IPS-20b (cell line): ENCODE data around the gene OVCH2.
"Not testable (repeated sequence)": the region's sequence is repeated elsewhere in the genome, so short reads cannot be mapped to it uniquely, and the experiment has no call there.

Source experiments
- H3K27ac ChIP-seq: one replicate; pipeline ENCODE4 v1.5.1; 2013; ENCODE audit warnings: low read length
- H3K27me3 ChIP-seq: 2 replicates; pipeline ENCODE4 v1.6.1; 2013; ENCODE audit warnings: mild to moderate bottlenecking, low read length, inconsistent platforms; ENCODE audit not compliant: insufficient read depth
- H3K36me3 ChIP-seq: 2 replicates; pipeline ENCODE4 v1.6.1; 2013; ENCODE audit warnings: low read depth, mild to moderate bottlenecking, inconsistent platforms, low read length, moderate library complexity; ENCODE audit not compliant: insufficient read depth
- H3K4me1 ChIP-seq: 2 replicates; pipeline ENCODE4 v1.6.1; 2013; ENCODE audit warnings: mild to moderate bottlenecking, control low read depth, inconsistent platforms, low read length, moderate library complexity; ENCODE audit not compliant: insufficient read depth
- H3K4me3 ChIP-seq: 2 replicates; pipeline ENCODE4 v1.5.1; 2013; ENCODE audit warnings: mild to moderate bottlenecking, low read length, inconsistent platforms
- H3K9ac ChIP-seq: 2 replicates; pipeline ENCODE4 v1.6.1; 2013; ENCODE audit warnings: low read depth, mild to moderate bottlenecking, inconsistent platforms, low read length, moderate library complexity
- H3K9me3 ChIP-seq: 2 replicates; pipeline ENCODE4 v1.6.1; 2013; ENCODE audit warnings: mild to moderate bottlenecking, low read depth, low read length, inconsistent platforms; ENCODE audit not compliant: insufficient read depth

The OVCH2 gene, protein sequence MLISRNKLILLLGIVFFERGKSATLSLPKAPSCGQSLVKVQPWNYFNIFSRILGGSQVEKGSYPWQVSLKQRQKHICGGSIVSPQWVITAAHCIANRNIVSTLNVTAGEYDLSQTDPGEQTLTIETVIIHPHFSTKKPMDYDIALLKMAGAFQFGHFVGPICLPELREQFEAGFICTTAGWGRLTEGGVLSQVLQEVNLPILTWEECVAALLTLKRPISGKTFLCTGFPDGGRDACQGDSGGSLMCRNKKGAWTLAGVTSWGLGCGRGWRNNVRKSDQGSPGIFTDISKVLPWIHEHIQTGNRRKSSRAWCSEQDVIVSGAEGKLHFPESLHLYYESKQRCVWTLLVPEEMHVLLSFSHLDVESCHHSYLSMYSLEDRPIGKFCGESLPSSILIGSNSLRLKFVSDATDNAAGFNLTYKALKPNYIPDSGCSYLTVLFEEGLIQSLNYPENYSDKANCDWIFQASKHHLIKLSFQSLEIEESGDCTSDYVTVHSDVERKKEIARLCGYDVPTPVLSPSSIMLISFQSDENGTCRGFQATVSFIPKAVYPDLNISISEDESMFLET

DNA sequence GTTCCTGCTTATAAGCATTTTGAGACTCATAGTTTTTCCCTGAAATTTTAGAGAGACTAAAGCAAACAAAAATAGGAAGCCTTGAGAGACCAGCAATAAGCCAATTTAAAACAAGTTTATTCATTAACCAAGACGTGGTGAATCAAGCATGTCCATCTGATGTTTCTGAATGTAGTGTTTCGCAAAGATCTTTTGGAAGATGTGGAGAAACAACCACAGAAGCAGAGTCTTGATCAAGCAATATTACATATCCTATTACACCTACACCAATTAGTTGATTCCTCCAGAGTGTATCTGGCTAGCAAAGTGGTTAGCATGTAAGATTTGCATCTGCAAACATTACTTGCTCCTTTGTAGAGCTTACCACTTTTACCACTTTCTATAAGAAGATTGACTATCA lies at the start of gene OVCH2:
TSS of gene OVCH2 (minus strand) at position 101 of the 400 bp plus-strand sequence. CDS start at position 18, 83 bp downstream.
- H3K4me1 ChIP-seq = no peaks in the 10 kb centered on the region
- H3K36me3 ChIP-seq = no peaks in the 10 kb centered on the region
- no peaks in the 10 kb centered on the region for H3K27me3 ChIP-seq
- no peak within 1 kb of the TSS for H3K9ac ChIP-seq
- no peak within 1 kb of the TSS for H3K27ac ChIP-seq
- H3K9me3 ChIP-seq = no peaks in the 10 kb centered on the region
- H3K4me3 ChIP-seq = no peak within 1 kb of the TSS

DNA sequence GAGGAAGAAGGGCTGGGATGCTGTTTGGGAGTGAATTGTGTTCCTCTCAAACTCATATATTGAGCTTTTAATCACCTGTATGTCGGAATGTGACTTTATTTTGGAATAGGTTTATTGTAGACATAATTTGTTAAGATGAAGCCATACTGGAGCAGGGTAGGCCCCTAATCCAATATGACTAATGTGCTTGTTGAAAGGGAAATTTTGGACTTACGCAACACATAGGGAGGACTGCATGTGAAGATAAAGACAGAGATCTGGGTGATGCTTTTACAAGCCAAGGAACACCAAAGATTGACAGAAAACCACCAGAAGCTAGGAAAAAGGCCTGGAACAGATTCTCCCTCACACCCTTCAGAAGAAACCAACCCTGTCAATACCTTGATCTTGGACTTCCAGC lies 43.2 kb upstream of the OVCH2 start:
- Histone ChIP-seq H3K27ac (no peak overlapping the region), H3K36me3 (no peaks in the 10 kb centered on the region), H3K27me3 (no peaks in the 10 kb centered on the region), H3K9ac (no peak overlapping the region), H3K4me3 (no peak overlapping the region), H3K4me1 (no peaks in the 10 kb centered on the region), H3K9me3 (no peaks in the 10 kb centered on the region)

DNA sequence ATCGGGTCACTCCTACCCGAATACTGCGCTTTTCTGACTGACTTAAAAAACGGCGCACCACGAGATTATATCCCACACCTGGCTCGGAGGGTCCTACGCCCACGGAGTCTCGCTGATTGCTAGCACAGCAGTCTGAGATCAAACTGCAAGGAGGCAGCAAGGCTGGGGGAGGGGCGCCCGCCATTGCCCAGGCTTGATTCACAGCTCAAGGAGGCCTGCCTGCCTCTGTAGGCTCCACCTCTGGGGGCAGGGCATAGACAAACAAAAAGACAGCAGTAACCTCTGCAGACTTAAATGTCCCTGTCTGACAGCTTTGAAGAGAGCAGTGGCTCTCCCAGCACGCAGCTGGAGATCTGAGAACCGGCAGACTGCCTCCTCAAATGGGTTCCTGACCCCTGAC lies 28.5 kb upstream of the OVCH2 start:
- H3K4me1 ChIP-seq, H3K36me3 ChIP-seq, H3K27ac ChIP-seq, H3K4me3 ChIP-seq, H3K9me3 ChIP-seq, H3K27me3 ChIP-seq, H3K9ac ChIP-seq: not testable (repeated sequence)

DNA sequence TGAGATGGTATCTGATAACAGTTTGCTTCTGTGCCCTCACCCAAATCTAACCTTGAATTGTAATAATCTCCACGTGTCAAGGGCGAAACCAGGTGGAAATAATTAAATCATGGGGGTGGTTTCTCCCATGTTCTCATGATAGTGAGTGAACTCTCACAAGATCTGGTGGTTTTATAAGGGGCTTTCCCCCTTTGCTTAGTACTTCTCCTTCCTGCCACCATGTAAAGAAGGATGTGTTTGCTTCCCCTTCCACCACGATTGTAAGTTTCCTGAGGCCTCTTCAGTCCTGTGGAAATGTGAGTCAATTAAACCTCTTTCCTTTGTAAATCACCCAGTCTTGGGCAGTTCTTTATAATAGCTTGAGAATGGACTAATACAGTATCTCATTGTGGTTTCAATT lies 8.5 kb upstream of the OVCH2 start:
- no peaks in the 10 kb centered on the region for H3K27me3 ChIP-seq
- no peak overlapping the region for H3K27ac ChIP-seq
- H3K4me1 ChIP-seq = no peaks in the 10 kb centered on the region

DNA sequence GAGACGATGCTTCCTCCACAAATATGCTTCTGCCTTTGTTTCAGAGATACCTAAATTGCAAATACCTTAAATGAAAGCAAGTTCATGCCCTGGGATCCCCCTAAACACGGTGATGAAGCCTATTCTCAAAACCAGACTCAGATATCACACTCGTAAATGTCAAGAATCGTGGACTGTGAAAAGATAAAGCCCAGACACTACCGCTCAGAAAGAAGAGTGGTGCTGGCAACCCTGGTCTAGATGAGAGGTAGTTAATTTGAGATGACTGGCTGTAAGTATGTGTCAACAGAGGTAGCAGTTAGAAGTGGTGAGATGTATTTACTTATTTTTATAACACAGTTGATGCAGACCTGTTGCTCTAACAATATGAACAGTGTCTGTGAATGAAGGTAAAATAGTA lies 2.5 kb downstream of the OVCH2 start:
- Histone ChIP-seq H3K36me3 (no peaks in the 10 kb centered on the region), H3K4me3 (no peak overlapping the region), H3K27me3 (no peaks in the 10 kb centered on the region), H3K27ac (no peak overlapping the region), H3K9ac (no peak overlapping the region), H3K9me3 (no peaks in the 10 kb centered on the region), H3K4me1 (no peaks in the 10 kb centered on the region)

More for the DNA sequence above, 8.5 kb upstream of the OVCH2 start:
- Histone ChIP-seq H3K9ac (no peak overlapping the region), H3K4me3 (no peak overlapping the region), H3K36me3 (no peaks in the 10 kb centered on the region), H3K9me3 (no peaks in the 10 kb centered on the region)

DNA sequence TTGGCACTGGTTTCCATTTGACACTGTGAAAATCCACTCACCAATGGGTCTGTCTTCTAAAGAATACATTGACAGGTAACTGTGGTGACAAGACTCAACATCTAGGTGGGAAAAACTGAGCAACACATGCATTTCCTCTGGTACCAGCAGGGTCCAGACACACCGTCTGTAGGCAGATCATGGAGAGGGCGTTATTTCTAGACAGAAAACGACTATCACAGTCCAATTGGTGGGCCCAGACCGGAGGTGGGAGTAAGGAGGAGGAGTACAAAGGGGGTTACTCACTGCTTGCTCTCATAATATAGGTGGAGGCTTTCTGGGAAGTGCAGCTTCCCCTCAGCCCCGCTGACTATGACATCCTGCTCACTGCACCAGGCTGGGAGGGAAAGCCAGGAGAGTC lies 9.9 kb downstream of the OVCH2 start:
- no peaks in the 10 kb centered on the region for H3K36me3 ChIP-seq
- H3K4me1 ChIP-seq = no peaks in the 10 kb centered on the region; the same call in 1 of the 2 replicates
- 0 out of 2 replicates have a peak, but pooled peaks cover 6% of the 10 kb centered on the region for H3K27me3 ChIP-seq
- H3K9me3 ChIP-seq = no peaks in the 10 kb centered on the region
- no peak overlapping the region for H3K9ac ChIP-seq
- H3K4me3 ChIP-seq = no peak overlapping the region
- no peak overlapping the region for H3K27ac ChIP-seq

DNA sequence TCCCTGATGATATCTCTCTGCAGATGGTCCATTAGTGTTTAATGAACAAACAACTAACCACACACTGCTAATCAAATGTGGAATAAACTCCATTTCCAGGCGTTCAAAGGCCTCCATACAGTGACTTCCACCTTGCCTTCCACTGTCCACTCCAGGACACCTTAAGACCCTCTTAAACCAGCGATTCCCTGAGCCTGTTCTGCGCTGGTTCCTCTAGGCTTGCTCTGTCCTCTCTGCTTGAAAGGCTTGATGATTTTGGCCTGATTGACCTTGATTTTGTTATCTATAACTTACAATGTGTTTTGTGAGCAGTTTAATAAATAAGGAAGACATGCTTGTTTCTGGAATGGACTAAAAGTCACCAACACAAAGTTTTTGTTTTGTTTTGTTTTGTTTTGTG lies 12.0 kb downstream of the OVCH2 start:
- no peaks in the 10 kb centered on the region for H3K9me3 ChIP-seq
- 0 out of 2 replicates have a peak, but pooled peaks cover 6% of the 10 kb centered on the region for H3K27me3 ChIP-seq
- H3K4me1 ChIP-seq = no peaks in the 10 kb centered on the region; the same call in 1 of the 2 replicates
- no peak overlapping the region for H3K9ac ChIP-seq
- H3K4me3 ChIP-seq = no peak overlapping the region
- H3K36me3 ChIP-seq = no peaks in the 10 kb centered on the region
- no peak overlapping the region for H3K27ac ChIP-seq

DNA sequence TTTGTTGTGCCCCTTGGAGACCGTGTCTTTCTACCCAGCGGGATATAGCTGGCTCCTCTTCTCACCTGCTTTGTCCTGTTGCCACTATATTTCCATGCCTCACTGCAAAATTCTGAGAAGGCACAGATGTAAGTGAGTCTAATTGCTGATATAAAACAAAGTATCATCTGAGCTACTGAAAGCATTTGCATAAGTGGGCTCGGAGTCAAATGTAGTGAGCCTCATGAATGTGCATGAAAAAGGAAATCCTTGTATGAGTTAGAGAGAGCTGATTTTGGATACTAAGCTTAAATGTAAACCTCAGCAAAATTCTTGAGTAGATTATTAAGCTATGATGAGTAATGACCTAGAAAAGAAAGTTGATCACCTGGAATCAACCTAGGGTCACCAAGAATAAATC lies 13.9 kb downstream of the OVCH2 start:
- Histone ChIP-seq H3K27me3 (0 out of 2 replicates have a peak, but pooled peaks cover 6% of the 10 kb centered on the region), H3K36me3 (no peaks in the 10 kb centered on the region), H3K9me3 (no peaks in the 10 kb centered on the region), H3K4me3 (no peak overlapping the region), H3K27ac (no peak overlapping the region), H3K4me1 (peaks cover 4% of the 10 kb centered on the region; the same call in 1 of the 2 replicates), H3K9ac (no peak overlapping the region)

DNA sequence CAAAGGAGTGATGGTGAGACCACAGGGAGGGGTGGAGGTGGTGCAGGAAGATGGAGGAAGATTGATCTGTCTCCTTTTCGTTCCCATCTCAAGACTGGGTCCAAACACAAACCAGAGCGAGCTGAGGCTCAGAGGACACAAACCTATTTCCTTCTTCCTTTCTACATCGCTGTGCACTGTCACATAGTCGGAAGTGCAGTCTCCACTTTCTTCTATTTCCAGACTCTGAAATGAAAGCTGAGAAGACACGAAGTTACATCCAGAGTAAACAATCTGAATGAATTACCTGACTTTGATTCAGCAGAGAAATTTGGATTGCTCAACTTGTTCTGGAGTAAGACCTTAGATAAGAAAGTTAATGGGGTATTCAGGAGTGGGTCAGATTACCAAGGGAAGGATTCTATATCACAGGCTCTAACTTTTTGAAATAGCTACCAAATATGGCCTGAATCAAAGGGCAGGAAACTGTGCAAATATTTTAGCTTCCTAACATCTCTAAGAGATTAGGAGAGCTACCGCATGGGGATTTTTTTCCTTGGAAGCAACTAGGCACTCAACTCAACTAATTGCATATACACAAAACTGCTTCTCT lies 14.4 kb downstream of the OVCH2 start:
- H3K27ac ChIP-seq = no peak overlapping the region
- peaks cover 4% of the 10 kb centered on the region; the same call in 1 of the 2 replicates for H3K4me1 ChIP-seq

DNA sequence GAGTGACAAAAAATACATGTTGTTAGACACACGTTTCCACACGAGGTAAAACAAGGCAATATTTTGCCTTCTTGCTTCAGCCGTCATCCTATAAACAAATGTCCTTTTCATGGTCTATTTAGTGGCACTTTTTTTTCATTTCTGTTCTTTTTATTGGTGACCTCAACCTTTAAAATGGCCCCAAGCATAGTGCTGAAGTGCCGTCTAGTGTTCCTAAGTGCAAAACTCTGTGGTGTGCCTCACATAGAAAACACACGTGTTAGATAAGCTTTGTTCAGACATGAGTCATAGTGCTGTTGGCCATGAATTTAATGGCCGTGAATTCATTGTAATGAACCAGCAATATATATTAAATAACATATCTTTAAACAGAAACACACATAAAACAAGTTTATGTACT lies 15.6 kb downstream of the OVCH2 start:
- Histone ChIP-seq H3K27me3 (0 out of 2 replicates have a peak, but pooled peaks cover 6% of the 10 kb centered on the region), H3K9ac (no peak overlapping the region), H3K36me3 (no peaks in the 10 kb centered on the region), H3K9me3 (no peaks in the 10 kb centered on the region), H3K27ac (no peak overlapping the region), H3K4me3 (no peak overlapping the region), H3K4me1 (peaks cover 7% of the 10 kb centered on the region; the same call in 1 of the 2 replicates)

More for the DNA sequence above, 14.4 kb downstream of the OVCH2 start:
- H3K4me3 ChIP-seq = no peak overlapping the region
- 0 out of 2 replicates have a peak, but pooled peaks cover 6% of the 10 kb centered on the region for H3K27me3 ChIP-seq
- no peaks in the 10 kb centered on the region for H3K36me3 ChIP-seq
- H3K9me3 ChIP-seq = no peaks in the 10 kb centered on the region
- H3K9ac ChIP-seq = no peak overlapping the region

DNA sequence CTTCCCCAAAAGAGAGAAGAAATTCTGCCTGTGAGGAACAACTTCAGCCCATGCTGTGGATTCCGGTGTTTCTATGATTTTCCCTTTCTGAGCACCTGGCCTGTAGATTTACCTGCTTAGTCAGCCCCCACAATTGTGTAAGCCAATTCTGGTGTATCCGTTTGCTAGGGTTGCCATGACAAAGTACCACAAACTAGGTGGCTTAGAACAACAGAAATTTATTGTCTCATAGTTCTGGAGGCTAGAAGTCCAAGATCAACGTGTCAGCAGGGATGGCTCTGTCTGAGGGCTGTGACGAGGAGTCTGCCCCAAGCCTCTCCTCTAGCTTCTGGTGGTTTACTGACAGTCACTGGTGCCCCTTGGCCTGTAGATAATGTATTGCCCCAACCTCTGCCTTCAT lies 17.0 kb downstream of the OVCH2 start:
- H3K27ac ChIP-seq = no peak overlapping the region
- H3K27me3 ChIP-seq = 0 out of 2 replicates have a peak, but pooled peaks cover 6% of the 10 kb centered on the region
- no peaks in the 10 kb centered on the region for H3K36me3 ChIP-seq
- H3K9ac ChIP-seq = no peak overlapping the region
- H3K4me1 ChIP-seq = peaks cover 7% of the 10 kb centered on the region; the same call in 1 of the 2 replicates
- H3K4me3 ChIP-seq = no peak overlapping the region
- no peaks in the 10 kb centered on the region for H3K9me3 ChIP-seq
